Activated CD4-positive, alpha-beta T cell treated with anti-CD3 and anti-CD28 coated beads, Interleukin-2, Interleukin-4, amounts not matched to agents 100 ng/mL and 50 ng/mL, durations not matched to agents 16 hours and 8 hours (primary cell): Measurements from ENCODE around the gene POLR3E.
"Not testable (repeated sequence)": the region's sequence is repeated elsewhere in the genome, so short reads cannot be mapped to it uniquely, and the experiment has no call there.

Source experiments
- DNase-seq: peaks from one replicate; pipeline ENCODE4 v3.0.0-alpha.2; 2020; ENCODE audit warnings: low spot score

The POLR3E gene

DNA sequence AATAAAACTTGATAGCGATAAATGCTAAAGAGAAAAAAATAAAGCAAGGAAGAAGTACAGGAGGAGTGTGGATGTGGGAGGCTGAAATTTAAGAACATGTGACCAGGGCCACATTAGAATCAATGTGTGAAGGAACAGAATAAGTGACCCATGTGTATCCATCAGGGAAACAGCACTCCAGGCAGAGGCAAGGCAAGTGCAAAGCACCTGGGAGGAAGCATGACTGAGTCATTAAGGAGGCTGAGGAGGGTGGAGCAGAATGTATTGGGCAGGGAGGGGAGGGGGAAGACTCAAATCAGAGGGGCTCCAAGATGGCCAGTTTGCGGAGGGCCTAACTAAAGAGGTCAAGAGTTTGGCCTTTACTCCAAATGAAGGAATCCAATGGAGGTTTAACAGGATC is 69.2 kb downstream of the POLR3E start:
- no peak for DNase-seq

DNA sequence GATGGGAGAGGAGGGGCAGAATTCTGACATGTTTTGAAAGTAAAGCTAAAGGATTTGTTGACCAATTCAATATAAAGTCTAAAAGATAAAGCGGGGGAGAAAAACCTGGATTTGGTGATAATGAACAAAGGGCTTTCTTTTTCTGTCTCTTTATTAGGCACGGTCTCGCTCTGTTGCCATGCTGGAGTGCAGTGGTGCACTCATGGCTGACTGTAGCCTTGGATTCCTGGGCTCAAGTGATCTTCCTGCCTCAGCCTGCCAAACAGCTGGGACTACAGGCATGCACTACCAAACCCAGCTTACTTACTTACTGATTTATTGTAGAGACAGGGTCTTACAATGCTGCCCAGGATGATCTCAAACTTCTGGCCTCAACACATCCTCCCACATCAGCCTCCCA is 69.7 kb downstream of the POLR3E start:
- DNase-seq = no peak

DNA sequence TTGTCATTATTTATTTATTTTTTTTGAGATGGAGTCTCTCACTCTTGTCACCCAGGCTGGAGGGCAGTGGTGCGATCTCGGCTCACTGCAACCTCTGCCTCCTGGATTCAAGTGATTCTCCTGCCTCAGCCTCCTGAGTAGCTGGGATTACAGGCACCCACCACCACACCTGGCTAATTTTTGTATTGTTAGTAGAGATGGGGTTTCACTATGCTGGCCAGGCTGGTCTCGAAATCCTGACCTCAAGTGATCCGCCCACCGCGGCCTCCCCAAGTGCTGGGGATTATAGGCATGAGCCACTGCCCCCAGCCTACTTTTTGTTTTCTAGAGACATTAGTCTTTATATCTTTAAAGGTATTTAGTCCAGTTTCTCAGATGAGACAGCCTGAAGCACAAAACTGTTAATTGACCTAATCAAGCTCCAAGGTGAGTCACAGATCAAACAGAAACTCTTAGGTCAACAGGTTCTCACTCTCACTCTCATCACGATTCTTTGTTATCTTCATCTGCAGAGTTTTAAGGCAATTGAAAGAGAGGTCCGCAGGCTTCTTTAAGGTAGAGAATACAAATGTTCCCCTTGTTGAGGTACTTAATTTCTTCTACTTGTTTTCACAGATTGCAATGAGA is 71.1 kb downstream of the POLR3E start:
- DNase-seq = not testable (repeated sequence)

DNA sequence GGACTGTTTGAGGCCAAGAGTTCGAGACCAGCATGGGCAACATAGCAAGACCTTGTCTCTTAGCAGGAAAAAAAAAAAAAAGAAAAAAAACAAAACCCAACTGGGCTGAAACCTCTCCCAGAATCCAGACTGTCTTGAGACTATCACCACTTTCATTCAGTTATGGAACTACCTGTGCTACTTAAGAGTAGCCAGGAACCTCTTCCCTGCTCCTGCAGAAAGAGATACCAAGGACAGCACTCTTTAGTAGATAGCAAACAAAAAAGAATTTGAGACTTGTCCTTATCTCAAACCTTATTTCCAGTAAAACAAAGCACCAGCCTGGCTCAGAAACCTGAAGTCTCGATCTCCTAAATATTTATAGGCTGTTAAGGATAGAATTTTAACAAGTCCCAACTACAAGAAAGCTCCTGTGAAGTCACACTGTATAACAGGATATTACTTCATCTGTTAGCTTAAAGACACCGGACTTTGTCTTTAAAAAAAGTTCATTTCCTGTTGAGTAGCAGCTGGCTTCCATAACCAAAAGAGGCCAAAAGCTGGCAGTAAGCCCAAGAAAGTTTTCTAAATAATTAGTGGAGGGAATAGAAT is 72.1 kb downstream of the POLR3E start:
- DNase-seq = peak; percentile 38

DNA sequence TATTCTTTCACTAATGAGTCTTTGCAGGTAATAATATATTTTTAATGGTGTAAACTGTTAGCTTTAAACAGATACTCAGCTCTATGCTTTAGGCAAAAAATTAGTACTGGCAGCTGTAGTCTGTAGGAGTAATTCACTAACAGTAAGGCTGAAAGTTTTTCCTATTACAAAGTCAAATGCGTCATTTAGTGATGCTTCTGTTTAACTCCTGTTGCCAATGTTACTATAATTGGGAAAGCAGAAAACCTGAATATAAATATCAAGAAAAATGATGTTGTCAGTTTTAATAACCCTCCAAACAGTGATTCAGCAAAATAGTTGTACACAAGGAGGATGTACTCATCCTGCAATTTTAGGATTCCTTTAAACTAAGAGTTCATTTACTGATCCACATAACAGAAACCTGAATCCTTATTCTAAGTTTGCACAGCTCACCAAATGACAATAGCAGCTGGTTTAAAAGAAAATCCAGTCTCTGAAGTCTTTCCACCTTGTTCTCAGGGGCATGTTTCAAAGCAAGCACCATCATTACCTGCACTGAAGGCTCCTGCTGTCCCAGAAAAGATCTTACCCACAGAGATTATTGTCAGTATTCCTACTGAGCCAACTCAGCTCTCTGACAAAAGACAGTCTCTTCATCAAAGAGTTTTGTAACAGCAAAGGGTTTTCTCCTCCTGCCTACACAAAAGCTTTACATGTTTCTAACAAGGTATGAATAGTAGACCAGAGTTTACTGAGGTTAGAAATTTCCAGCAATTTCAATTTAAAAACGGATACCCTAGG is 73.0 kb downstream of the POLR3E start:
- no peak for DNase-seq

DNA sequence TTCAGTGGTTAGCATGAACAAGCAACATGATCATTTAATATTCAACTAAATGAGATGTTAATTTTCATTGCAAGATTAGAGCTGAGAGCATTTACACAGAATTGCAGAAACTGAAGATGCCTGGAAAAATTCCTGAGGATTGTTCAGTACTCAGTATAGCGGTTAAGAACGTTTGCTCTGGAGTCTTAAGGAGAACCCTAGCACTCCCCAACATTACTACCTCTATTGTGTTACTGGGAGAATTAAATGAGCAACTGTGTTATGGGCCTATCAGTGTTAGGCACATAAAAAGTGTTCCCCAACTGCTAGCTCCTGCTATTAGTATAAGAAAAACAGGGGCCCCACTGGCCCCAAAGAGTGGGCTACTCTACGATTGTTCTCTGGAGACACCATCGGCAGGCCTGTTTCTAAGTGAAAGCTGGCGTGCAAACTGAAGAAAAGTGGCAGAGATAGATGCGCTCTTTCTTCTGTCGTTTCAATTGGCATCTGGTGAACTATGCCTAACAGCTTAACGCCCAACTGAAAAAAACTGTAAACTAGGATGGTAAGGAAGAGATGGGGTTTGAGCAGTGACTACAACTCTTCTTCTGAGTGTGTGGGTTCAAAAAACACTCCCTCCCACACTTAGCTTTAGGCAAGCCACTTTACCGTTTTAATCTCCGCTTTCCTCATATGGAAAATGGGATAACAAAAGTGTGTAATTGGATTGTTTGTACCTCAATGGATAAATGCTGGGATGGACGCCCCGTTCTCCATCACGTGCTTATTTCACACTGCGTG is 75.9 kb downstream of the POLR3E start:
- DNase-seq = peak; percentile 41

DNA sequence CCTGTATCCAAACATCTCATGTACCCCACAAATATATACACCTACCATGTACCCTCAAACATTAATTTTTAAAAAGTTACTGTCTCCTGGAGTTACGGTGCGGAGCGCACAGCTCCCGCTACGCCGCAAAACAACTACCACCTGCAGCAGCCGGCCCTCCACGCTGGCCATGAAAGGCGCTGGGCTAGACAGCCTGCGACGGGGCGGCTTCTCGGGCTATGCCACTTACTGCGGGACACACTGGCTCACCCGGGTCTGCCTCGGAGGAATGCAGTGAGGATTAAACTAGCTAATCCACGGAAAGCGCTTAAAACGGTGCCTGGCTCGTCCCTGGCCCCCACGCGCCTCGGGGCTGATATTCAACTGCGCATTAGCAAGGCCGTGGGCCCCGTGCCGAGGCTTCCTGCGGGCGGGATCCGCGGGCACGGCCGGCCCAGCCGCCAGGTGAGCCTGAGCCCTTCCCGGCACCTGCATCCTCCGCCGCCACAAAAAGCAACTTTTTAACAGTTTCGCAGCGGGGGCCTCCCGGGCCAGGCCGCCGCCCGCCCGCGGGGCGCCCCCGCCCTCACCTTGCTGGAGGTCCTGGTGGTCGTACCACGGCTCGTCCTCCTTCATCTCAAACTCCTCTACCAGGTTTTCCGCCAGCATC is 76.6 kb downstream of the POLR3E start:
- DNase-seq = peak; percentile 23

DNA sequence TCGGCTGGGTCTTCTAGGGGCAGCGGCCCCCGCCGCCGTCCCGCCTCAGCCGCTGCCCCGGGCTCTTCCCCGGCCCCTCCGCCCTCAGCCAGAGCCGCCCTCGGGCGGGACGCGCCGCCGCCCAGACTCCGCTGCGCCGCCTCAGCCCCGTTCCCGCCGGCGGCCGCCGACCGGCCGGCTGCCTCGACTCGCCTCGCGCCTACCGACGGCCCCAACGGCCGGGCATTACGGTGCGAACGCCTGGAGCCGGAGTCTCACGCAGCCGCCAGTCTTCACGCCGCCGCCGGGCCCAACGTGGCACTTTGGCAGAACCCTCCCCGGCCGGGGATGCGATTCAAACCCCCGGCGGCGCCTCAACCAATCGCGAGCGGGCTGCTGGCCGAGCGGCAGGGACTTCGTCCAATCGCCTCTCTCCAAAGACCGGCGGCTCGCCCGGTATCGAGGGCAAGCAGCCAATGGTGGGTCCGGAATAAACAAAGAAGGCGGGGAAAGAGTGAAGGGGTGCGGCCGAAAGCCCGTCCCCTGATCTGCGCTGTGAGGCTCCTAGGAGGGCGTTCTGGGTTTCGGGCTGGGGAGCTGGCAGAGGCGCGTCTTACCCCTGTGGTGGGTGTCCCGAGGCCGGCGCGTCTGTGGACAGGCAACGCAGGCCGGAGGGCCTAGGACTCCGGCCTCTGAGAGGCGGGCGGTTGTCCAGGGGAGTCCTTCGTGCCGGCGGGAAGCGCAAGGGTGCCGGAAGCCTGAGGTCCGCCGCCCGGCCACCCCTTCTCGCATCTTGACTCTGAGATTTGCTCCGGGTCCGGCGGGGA is 77.3 kb downstream of the POLR3E start, which contains the start of gene CDR2:
TSS of gene CDR2 (minus strand) at position 309 of the 806 bp plus-strand sequence. CDS start 310 bp downstream, outside the sequence.
- peak; percentile 99 for DNase-seq

DNA sequence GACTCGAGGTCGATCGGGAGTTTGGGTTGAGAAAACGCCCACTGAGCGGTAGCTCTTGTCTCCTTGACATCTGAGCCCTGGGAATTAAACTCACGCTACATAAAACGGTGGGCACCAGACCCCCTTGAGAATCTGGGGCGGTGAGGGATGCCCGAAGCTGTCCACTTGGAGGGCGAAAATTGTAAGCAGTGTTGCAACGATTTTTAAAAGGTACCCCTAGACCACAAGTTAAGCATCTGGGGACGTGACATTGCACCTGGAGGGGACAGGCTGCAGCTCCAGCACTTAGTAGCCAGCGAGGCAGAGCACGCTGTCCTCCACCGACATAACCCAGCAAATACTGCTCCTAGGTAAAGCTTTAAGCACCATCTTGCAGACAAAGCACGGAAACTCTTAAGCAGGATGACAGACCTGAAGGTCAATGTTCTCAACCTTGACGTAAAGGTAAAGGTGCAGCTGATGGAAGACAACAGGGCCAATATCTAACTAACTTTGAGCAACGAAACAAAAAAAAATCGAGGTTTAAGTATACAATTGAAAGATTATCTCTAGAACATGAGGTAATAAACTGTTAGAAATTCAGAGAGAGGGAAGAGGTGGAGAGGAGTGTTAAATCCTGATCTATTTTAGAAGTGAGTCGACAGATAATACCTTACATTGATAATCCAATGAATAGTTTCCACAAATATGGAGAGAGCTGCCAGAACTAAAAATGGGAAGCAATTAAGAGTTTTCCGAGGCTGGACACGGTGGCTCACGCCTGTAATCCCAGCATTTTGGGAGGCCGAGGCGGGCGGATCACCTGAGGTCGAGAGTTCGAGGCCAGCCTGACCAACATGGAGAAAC is 78.1 kb downstream of the POLR3E start:
- DNase-seq = no peak

DNA sequence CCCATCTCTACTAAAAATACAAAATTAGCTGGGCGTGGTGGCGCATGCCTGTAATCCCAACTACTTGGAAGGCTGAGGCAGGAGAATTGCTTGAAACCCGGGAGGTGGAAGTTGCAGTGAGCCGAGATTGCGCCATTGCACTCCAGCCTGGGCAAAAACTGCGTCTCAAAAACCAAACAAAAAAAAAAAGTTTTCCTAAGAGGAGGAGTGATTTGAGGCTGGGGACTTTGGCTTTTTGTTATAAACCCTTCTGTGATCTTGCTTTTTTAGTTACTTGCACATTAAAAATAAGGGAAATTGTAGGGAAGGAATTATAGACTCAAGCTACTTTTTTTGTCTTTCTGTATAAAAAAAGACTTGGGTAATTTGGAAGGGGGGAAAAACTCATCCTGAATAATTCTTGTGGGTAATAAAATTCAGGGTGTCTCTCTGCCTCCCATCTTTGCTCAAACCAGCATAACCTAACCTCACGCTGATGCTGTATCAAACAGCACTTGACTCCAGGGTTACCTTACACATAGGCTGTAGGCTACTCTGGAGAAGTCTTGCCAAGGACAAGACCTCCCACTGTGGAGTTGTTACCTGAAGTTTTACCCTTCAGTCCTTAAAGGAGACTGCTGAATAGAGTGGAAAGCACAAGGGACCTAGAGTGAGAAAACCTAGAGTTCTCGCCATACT is 78.9 kb downstream of the POLR3E start:
- no peak for DNase-seq

DNA sequence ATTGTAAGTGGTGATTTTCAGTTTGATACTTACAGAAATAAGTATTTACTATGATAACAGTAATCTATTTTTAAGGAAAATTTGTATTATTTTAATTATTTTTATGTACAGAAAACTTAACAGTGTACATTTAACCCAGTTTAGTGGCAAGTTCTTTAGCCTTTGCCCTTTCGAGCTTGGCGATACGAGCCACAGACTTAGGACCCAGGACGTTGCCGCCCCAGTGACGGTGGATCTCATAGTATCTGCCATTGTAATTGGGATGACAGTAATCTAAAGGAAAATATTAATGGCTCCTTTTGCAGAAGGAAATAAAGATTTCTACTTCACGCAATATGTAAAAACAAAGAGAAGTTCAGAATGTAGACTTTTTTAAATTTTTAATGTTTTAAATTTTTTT is 82.4 kb downstream of the POLR3E start:
- DNase-seq = no peak

DNA sequence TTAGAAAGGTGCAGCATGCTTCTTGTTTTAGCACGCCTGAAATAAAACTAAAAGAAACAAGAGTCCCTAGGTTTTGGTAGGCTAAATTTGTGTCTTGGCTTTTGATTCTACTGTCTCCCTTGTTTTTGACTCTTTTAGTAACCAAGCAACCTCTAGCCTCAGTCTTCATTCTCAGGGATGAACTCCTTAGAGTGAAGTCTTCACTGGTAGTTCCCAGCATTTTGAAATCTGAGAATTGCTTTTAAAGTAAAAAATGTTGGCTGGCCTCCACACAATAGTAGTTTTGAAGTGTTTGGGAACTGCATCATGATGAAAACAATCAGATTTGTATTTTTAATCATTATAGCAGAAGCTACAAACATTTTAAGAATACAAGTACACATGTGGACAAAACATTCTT is 83.3 kb downstream of the POLR3E start:
- no peak for DNase-seq

DNA sequence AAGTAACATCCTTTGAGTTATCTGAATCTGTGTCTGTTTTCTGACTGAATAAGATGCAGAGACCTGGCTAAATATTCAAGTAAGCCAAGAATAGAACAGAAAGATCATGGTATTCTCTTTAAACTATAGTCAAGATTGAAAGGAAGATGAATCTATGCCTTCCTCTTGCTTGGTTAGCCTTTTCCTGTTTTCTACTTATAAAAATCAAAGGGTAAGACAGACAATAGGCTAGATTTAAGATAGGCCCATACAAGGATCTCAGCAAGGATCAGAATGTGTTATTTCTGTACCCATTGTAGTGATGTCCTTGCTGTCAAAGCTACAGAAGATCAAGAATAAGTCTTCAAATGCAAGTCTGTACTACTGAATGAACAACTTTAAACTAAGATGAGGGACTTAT is 84.2 kb downstream of the POLR3E start:
- DNase-seq = no peak

DNA sequence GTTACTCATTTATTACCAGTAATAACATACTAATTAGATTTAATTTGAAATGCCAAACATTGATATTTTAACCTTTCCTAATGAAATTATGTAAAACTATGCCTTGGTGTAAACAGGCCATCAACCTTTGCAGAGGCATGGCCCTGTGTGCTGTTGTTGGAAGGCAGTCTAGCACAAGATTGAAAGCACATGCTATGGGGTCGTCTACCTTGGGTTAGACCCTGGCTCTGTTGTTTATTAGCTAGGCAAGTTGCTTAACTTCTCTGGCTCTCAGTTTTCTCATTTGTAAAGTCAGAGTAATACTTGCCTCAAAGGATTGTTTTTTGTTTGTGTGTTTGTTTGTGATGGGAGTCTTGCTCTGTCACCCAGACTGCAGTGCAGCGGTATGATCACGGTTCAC is 86.6 kb downstream of the POLR3E start:
- no peak for DNase-seq
